ENCODE measurements around the gene SLC52A1.

SLC52A1 gene

GRCh38 chr17:5020502-5021023 lies 14.7 kb downstream of the SLC52A1 start:
- no peak for DNase-seq (ENCODE audit: low read depth)

GRCh38 chr17:5019475-5019956 lies 15.7 kb downstream of the SLC52A1 start:
- TF ChIP-seq CTCF (conservative IDR thresholded peaks at IDR 0.05; ENCODE audit: low read length): no peak
- H3K4me3 ChIP-seq (ENCODE audit: low read length): no peak overlapping the region
- no peak for DNase-seq (ENCODE audit: low read depth)

More at GRCh38 chr17:5020502-5021023, 14.7 kb downstream of the SLC52A1 start:
- TF ChIP-seq CTCF (conservative IDR thresholded peaks at IDR 0.05; ENCODE audit: low read length): no peak
- H3K4me3 ChIP-seq (ENCODE audit: low read length): no peak overlapping the region

GRCh38 chr17:5014357-5014756 lies 20.9 kb downstream of the SLC52A1 start:
- H3K4me3 ChIP-seq (ENCODE audit: low read length): no peak overlapping the region
- no peak for DNase-seq (ENCODE audit: low read depth)
- no peak for TF ChIP-seq CTCF (conservative IDR thresholded peaks at IDR 0.05; ENCODE audit: low read length)

- no peak for TF ChIP-seq CTCF (conservative IDR thresholded peaks at IDR 0.05; ENCODE audit: low read length)
- no peak overlapping the region for H3K4me3 ChIP-seq (ENCODE audit: low read length)
- DNase-seq (ENCODE audit: low read depth): no peak
Observed at GRCh38 chr17:5011928-5012327, 23.3 kb downstream of the SLC52A1 start.

GRCh38 chr17:5003214-5003867 lies 31.9 kb downstream of the SLC52A1 start:
- no peak for TF ChIP-seq CTCF (conservative IDR thresholded peaks at IDR 0.05; ENCODE audit: low read length)
- DNase-seq (ENCODE audit: low read depth): no peak

GRCh38 chr17:5002121-5002788 lies 33.0 kb downstream of the SLC52A1 start:
- no peak for TF ChIP-seq CTCF (conservative IDR thresholded peaks at IDR 0.05; ENCODE audit: low read length)
- no peak overlapping the region for H3K4me3 ChIP-seq (ENCODE audit: low read length)
- no peak for DNase-seq (ENCODE audit: low read depth)

More at GRCh38 chr17:5003214-5003867, 31.9 kb downstream of the SLC52A1 start:
- H3K4me3 ChIP-seq (ENCODE audit: low read length): no peak overlapping the region

Data from AG10803 (cell line).